ENCODE measurements around the gene C2orf80. TPM values are rescaled to one million over a fixed set of nuclear protein-coding genes. Genes with fewer than 3 reads are reported as not detected.

The C2orf80 gene
- total and polyA plus RNA-seq, 9 of the 15 experiments (the other 6 are each of a cell fraction or from before 2014, with no cell fraction given) = not detected

- TF ChIP-seq NKRF (IDR thresholded peaks at IDR 0.05; ENCODE audit: borderline replicate concordance) (no peak), CTCF (IDR thresholded peaks at IDR 0.05 in 2 of 3, conservative IDR thresholded peaks at IDR 0.05 in 1 of 3; ENCODE audit: insufficient read depth in 2 of 3, low read depth in 1 of 3, low read length in 3 of 3) (no peak), CEBPB (tag; IDR thresholded peaks at IDR 0.05) (no peak), CREB3 (tag; conservative IDR thresholded peaks at IDR 0.05; ENCODE audit: low read depth) (no peak)
Measured at GRCh38 chr2:208150956-208151355, 38.9 kb downstream of the C2orf80 start (continued).

GRCh38 chr2:208150094-208150493 is 39.7 kb downstream of the C2orf80 start:
- H2AFZ ChIP-seq (ENCODE audit: low read depth, low read length) = no peak overlapping the region
- H3K9ac ChIP-seq (ENCODE audit: insufficient read depth in 1 of 2, low read depth in 2 of 2, low read length in 2 of 2) = no peak overlapping the region
- no peak overlapping the region for H3K27ac ChIP-seq (ENCODE audit: extremely low read depth, low read depth, low read length)
- DNase-seq (ENCODE audit: extremely low read depth in 1 of 4, low spot score in 3 of 4) (no peak), FAIRE-seq (no peak), ATAC-seq (no peak)
- no peaks in the 10 kb centered on the region for H3K9me3 ChIP-seq (replicated peaks; ENCODE audit: control insufficient read depth, insufficient read depth, low read depth, low read length)
- intact Hi-C loops (cut with micrococcal nuclease) = no loop called here
- no peak overlapping the region for H3K4me3 ChIP-seq
- POLR2A ChIA-PET = no interaction called here
- H3K79me2 ChIP-seq (ENCODE audit: control insufficient read depth, insufficient read depth, low read length) = no peaks in the 10 kb centered on the region
- no peaks in the 10 kb centered on the region for H3K36me3 ChIP-seq (ENCODE audit: control insufficient read depth, insufficient read depth, low read length)
- no peaks in the 10 kb centered on the region for H3K9me1 ChIP-seq (ENCODE audit: control insufficient read depth, insufficient read depth, low read length)
- CTCF ChIA-PET (ENCODE audit: low intra/inter-chr PET ratio) = no interaction called here
- H3K4me2 ChIP-seq (ENCODE audit: insufficient read depth, low read length) = no peak overlapping the region
- no TSS peak for BruUV-seq (replicated peaks)
- H3K4me1 ChIP-seq (replicated peaks in 1 of 2; ENCODE audit: control insufficient read depth in 2 of 2, insufficient read depth in 2 of 2, low read length in 2 of 2) = no peaks in the 10 kb centered on the region
- TF ChIP-seq ZNF316 (IDR thresholded peaks at IDR 0.05) = peak; percentile 38; the same call in 1 of the 2 replicates
- TF ChIP-seq NFRKB (IDR thresholded peaks at IDR 0.05; ENCODE audit: low read depth) = no peak
- no peaks in the 10 kb centered on the region for H4K20me1 ChIP-seq (replicated peaks; ENCODE audit: control insufficient read depth, insufficient read depth, low read length)
- H3K27me3 ChIP-seq (ENCODE audit: control insufficient read depth in 2 of 2, insufficient read depth in 2 of 2, low read length in 2 of 2) = no peaks in the 10 kb centered on the region
- in situ Hi-C loops (cut with MboI) = no loop called here

Measured in K562 (cell line).